ENCODE data around the gene LMBRD2.

Gene LMBRD2

DNA sequence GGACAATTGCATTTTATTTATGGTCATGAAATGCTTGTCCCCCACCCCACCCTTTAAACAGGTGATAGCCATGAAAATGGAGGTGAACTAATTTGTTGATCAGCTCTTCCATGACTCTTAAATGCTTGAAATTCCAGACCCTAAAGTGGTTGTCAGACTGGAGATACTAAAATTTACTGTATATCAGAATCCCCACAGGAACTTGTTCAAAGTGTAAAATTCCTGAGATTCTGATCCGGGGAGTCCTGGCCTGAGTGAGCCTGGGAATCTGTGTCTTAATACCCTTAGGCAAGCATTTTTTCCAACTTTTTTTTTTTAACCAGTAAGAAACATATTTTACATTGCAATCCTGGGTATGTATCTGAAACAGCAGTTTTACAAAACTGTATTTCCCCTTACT lies 4.9 kb upstream of the LMBRD2 start:
- no peak for TF ChIP-seq CTCF (IDR thresholded peaks at IDR 0.05)

- TF ChIP-seq CTCF (IDR thresholded peaks at IDR 0.05), result no peak
These were observed 4.5 kb upstream of the LMBRD2 start for GRCh38 chr5:36156121-36156601.

- TF ChIP-seq CTCF (IDR thresholded peaks at IDR 0.05), result no peak
These were observed 3.6 kb upstream of the LMBRD2 start for GRCh38 chr5:36155291-36155690.

DNA sequence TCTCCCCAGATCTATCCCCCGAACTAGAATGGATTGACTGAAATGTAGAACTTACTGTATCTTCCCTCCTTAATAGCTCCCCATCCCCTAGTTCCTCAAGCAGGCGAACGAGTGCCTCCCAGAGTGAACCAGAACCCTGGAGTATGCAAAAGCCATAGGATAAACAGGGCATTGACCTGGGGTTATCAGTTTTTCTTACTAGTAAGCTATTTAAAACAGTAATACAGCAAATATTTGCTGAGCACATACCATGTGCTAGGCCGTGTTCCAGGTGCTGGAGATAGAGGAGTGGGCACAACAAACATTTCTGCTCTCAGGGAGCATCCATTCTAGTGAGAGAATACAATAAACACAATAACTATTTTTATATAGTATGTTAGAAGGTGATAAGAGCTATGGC lies 2.0 kb upstream of the LMBRD2 start:
- TF ChIP-seq CTCF (IDR thresholded peaks at IDR 0.05), result no peak

GRCh38 chr5:36153298-36153677 lies 1.6 kb upstream of the LMBRD2 start:
- TF ChIP-seq CTCF (IDR thresholded peaks at IDR 0.05), result no peak

DNA sequence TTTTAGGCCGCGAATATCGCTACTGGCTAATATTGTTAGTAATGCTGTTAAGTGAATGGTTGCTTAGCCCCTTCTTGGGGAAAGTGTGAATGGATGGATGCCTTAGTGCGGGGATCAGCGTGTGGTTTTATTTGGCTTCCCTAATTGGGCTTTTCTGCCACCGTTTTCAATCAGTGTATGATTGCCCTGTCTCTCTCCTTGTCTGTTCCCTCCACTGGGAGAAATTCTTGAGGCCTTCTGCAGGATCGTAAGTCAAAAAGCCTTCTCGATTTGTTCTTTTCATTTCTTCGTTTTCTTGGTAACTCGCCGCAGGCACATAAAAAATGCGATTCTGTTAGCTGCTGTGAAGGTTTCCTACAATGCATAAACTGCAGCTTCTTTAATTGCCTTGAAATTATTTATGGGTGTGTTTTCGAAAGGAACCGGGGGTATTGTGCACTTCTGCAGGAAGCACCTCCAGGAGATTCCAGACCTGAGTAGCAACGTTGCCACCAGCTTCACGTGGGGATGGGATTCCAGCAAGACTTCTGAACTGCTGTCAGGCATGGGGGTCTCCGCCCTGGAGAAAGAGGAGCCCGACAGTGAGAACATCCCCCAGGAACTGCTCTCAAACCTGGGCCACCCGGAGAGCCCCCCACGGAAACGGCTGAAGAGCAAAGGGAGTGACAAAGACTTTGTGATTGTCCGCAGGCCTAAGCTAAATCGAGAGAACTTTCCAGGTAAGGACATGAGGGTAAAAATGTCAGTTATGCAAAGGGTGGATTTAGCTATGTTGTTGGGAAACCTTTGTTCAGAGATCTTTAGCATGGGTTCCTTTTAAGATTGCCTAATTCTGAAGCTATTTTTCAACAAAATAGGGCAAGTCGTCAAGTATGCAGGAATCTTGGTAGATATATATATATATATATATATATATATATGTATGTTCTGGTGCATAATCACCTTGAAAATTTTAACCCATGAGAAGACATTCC lies 924 bp upstream of the LMBRD2 start:
- no peak for TF ChIP-seq CTCF (IDR thresholded peaks at IDR 0.05)

DNA sequence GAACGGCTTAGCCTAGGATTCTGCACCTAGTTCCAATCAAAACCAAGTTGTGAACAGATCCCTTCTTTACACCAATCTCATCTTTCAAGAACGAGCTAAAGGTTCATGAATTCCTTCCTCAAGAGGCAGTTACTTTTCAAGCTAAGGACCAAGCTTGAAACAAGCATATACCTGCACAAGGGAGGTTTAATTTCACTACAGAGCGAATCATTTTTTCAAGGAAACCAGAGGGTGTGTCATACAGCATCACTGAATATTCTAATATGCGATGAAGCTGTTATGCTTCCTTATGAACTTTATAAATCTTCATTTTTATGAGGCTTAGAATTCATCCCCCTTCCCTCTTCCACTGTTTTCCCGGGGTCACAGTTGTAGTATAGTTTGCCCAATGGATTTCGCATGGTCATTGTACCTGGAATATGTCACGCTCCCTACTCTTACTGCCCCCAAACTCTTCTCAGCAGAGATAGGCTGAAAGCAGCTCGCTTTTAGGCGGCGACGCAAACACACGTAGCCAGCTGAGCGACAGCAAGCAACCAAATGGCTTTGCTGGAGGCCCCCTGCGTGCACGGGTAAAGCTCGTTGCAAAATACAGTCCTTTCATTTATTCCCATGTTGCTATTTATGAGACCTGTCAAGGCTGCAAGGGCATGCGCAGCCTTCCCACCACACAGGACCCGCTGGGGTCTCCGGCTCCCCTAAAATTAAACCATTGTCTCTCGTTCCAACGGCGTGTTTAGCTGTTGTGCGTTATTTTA lies 832 bp downstream of the LMBRD2 start:
- no peak for TF ChIP-seq CTCF (IDR thresholded peaks at IDR 0.05)
